Fibroblast of villous mesenchyme (primary cell): ENCODE data around the gene BCL6. TPM values are rescaled to one million over a fixed set of nuclear protein-coding genes. Genes with fewer than 3 reads are reported as not detected.

ENCODE experiments used
- DNase-seq: peaks from one replicate; pipeline ENCODE4 v3.0.0-alpha.2; 2010; ENCODE audit warnings: low read depth
- H3K4me3 ChIP-seq: 2 replicates; pipeline ENCODE4 v1.5.1; 2011; ENCODE audit warnings: low read depth, mild to moderate bottlenecking, low read length
- CTCF ChIP-seq: IDR thresholded peaks from 2 replicates; pipeline ENCODE4 v1.5.1; 2012; ENCODE audit warnings: low read depth, mild to moderate bottlenecking, low read length; ENCODE audit not compliant: insufficient read depth
- total RNA-seq: library from RNA; depleted of rRNA; stranded (reverse); fragments of >200 nt; gene quantifications from 2 replicates; pipeline ENCODE4 v1.2.3, GENCODE V29; 2012

Gene BCL6
- total RNA-seq, 1 donor: 26.8 TPM

- peak; percentile 74 for DNase-seq
- peak; percentile 97 for TF ChIP-seq CTCF
- H3K4me3 ChIP-seq: no peak overlapping the region
These were observed 30.8 kb downstream of the BCL6 start for GRCh38 chr3:187714404-187714979.

- no peak for TF ChIP-seq CTCF
- no peak overlapping the region for H3K4me3 ChIP-seq
- peak; percentile 48 for DNase-seq
These were observed 31.8 kb downstream of the BCL6 start for GRCh38 chr3:187713504-187713903.

- H3K4me3 ChIP-seq: no peak overlapping the region
- no peak for DNase-seq
- TF ChIP-seq CTCF: peak; percentile 12
These were observed 36.1 kb downstream of the BCL6 start for GRCh38 chr3:187709155-187709554.

- H3K4me3 ChIP-seq: no peak overlapping the region
- TF ChIP-seq CTCF: no peak
- no peak for DNase-seq
These were observed 36.6 kb downstream of the BCL6 start for GRCh38 chr3:187708696-187709095.

- DNase-seq: no peak
- no peak for TF ChIP-seq CTCF
- H3K4me3 ChIP-seq: no peak overlapping the region
These were observed 38.3 kb downstream of the BCL6 start for GRCh38 chr3:187706971-187707370.

GRCh38 chr3:187705164-187705563 lies 40.1 kb downstream of the BCL6 start:
- TF ChIP-seq CTCF: no peak
- no peak for DNase-seq
- H3K4me3 ChIP-seq: no peak overlapping the region

GRCh38 chr3:187702507-187703033 lies 42.7 kb downstream of the BCL6 start, which contains the start of gene RTP2:
Gene RTP2, minus strand, starts transcription at chr3:187702557. Its CDS starts 429 bp downstream, at chr3:187702128.
- no peak for DNase-seq
- no peak for TF ChIP-seq CTCF
- H3K4me3 ChIP-seq: no peak within 1 kb of the TSS
